HuH-7 (cell line): ENCODE measurements around the gene SPATA2L.

Experiments
- DNase-seq: peaks from one replicate; pipeline ENCODE4 v3.0.0; 2011; ENCODE audit warnings: low spot score

Gene SPATA2L

DNA sequence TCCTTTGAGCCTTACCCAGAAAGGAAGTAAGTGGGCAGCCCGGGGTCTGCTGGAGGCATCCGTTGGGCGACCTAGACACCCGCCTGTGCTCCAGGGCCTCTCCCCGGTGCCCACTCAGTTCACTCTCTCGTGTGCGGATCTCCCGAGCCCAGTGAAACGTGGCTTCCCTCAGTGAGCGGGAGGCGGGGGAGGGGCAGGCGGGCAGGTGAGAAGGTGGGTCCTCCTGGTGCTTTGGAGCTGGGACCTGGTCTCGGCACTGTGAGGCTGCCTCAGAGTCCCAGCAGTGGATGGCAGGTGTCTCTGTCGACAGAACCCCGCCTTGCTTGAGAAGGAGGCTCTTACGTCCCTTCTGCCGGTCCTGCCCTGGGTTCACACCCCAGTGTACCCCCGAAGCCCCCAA is 27.8 kb upstream of the SPATA2L start:
- DNase-seq: no peak

DNA sequence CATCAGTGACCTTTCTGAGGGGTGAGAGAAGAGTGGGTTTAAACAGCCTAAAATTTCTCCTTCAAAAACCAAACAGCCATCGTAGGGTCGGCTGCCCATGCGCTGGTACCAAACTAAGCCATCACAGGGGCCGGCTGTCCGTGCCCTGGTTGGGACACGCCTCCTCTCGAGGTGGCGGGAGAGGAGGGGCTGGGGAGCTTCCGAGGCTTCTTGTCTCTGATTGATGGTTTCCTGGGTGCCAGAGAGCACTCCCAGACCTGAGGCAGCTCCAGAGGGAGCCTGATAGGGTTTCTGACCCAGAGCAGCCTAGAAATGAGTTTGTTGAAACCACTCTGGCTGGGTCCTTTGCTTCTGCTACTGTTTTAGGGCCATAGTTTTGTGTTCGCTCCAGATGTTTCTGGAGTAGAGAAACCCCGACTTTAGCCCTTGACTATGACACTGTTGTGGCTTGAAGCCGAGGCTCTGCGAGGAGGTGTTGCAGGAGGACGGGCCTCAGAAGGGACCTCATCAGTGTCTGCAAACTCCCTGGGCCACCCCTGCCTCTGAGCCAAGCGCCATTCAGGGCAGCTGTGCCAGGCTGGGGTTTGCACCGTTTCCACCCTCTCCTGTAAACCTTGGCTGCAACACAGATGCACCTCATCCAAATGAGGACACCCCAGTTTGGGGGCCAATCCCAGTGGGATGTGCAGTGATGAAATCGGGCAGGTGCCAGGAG is 26.1 kb upstream of the SPATA2L start:
- DNase-seq: no peak

DNA sequence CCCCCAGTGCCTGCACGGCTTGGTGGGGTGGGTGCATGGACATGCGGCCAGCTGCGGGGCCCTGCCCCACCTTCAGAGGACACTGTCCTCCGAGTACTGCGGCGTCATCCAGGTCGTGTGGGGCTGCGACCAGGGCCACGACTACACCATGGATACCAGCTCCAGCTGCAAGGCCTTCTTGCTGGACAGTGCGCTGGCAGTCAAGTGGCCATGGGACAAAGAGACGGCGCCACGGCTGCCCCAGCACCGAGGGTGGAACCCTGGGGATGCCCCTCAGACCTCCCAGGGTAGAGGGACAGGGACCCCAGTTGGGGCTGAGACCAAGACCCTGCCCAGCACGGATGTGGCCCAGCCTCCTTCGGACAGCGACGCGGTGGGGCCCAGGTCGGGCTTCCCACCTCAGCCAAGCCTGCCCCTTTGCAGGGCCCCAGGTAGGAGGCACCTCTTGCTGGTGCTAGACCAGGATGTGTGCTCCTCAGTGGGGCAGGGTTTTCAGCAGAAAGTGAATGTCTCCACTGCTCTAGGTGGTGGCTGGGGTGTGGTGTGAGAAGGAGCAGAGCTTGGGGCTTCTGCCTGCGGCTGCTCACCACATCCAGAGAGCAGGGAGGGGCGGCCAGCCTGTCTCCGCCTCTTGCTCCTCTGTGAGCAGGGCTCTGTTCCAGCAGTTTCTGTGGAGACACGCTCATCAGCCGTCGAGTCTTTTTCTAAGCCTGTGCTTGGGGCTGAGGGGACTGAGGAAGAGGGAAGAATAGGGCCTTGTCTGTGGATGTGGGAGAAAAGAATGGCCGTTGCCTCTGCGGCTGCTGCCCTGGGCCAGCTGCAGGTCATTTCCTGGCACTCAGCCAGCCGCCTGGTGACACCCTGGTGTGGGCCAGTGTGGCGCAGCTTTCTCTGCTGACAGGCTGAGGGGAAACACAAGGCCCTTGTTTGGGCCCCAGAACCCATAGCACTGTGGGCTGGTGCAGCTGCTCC is 22.1 kb upstream of the SPATA2L start:
- DNase-seq: no peak

DNA sequence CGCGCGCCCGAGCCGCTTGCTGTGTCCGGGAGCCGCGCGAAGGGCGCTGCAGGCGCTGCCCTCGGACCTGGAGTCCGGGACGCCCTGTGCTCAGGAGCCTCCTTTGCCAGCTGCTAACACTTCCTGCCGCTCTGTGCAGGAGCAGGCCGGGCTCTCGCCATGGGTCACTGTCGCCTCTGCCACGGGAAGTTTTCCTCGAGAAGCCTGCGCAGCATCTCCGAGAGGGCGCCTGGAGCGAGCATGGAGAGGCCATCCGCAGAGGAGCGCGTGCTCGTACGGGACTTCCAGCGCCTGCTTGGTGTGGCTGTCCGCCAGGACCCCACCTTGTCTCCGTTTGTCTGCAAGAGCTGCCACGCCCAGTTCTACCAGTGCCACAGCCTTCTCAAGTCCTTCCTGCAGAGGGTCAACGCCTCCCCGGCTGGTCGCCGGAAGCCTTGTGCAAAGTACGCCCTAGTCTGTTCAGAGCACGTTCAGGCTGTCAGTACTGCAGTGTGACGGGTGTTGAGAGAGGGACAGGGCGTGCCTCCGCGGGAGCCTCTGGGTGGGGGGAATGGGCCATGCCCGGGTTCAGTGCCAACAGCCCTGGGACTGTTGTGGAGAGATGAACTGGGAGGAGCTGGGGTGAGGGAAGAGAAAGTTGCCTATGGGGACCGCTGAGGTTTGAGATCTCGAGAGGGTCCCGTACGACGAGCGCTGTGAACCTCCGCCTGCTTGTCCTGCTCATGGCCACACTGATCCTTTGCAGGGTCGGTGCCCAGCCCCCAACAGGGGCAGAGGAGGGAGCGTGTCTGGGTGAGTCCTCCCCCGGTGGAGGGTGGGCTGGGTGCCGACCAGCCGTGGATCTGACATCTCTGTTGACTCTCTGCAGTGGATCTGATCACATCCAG is 21.1 kb upstream of the SPATA2L start:
- DNase-seq: no peak

DNA sequence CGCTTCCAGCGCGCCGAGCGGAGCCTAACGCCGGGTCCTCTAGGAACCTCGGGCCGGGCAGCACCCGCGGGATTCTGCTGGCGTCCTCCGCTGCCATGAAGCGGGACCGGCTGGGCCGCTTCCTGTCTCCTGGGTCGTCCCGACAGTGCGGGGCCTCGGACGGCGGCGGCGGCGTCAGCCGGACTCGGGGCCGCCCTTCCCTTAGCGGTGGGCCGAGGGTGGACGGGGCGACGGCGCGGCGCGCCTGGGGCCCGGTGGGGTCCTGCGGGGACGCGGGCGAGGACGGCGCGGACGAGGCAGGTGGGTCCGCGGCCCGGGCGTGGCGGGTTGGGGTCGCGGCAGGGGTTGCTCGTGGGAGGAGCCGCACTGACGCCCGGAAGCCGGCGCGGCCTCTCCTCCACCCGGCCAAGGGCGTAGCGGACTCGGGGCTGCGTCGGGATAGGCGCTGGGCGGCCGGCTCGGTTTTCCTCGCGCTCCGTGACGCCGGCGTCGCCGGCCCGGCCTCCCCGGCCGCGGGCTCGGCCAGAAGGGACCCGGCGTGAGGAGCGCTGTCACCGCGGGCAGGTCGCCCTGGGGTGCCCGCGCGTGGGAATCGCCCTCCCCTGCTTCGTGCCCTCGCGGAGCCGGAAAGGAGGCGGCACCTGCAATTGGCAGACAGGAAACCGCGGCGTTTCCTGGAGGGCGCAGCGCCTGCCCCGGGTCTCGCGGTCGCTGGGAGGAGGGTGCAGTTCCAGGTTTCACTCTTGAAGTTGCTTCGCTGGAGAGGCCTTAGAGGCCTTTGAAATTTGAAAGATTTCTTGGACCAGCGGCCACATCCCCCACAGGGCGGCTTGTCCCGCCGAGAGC is 20.3 kb upstream of the SPATA2L start:
- DNase-seq: peak; percentile 72

DNA sequence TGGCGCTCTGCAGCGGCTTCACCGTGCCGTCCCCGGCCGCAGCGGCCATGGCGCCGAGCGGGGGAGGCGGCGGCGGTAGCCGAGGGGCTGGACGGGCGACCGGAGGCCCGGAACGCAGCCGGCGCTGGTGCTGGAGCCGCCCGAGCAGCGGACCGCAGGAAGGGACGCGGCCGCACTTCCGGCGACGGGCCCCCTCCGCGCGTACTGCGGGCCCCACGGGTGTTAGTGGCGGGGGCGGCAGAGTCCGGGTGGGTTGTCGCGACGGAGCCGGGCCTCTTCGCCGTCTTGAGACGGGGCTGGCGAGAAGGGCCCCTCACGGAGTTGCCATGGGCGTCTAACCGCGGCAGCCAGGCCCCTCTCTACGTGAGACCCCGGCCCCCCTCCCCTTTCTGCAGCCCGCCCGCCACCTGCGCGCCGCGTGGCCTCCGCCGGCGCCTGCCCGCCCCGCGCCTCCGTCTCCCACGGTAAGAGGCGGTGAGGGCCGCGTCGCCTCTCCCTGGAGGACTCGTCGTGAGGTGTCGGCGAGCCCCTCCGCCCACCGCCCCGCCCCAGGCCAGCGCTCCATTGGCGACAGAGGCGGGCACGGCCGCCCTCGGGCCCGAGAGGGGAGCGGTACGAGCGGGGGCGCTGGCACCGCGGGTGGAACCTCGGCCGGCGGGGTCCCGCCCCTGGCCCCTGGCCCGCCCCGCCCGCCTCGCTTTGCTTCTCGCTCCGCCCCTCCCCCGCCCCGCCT is 19.5 kb upstream of the SPATA2L start, which contains the start of the genes VPS9D1 and ZNF276:
TSS of gene VPS9D1 (minus strand) at position 86 of the 733 bp plus-strand sequence. CDS start at position 49, 37 bp downstream.
TSS of gene ZNF276 (plus strand) at position 725 of the 733 bp plus-strand sequence. CDS start 104 bp downstream, outside the sequence.
- peak; percentile 90 for DNase-seq

DNA sequence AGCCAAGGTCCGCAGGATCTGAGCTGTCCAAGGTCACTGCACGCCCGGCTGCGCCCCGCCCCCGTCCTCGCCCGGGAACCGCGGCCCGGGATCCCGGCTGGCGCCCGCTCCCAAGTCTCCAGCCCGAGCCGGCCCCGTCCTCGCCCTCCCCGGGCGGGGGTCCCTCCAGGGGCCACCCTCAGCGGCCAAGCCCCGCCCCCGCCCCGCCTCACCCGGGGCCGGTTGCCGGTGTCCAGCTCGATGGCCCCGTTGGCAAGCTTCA is 19.0 kb upstream of the SPATA2L start:
- DNase-seq: peak; percentile 83

DNA sequence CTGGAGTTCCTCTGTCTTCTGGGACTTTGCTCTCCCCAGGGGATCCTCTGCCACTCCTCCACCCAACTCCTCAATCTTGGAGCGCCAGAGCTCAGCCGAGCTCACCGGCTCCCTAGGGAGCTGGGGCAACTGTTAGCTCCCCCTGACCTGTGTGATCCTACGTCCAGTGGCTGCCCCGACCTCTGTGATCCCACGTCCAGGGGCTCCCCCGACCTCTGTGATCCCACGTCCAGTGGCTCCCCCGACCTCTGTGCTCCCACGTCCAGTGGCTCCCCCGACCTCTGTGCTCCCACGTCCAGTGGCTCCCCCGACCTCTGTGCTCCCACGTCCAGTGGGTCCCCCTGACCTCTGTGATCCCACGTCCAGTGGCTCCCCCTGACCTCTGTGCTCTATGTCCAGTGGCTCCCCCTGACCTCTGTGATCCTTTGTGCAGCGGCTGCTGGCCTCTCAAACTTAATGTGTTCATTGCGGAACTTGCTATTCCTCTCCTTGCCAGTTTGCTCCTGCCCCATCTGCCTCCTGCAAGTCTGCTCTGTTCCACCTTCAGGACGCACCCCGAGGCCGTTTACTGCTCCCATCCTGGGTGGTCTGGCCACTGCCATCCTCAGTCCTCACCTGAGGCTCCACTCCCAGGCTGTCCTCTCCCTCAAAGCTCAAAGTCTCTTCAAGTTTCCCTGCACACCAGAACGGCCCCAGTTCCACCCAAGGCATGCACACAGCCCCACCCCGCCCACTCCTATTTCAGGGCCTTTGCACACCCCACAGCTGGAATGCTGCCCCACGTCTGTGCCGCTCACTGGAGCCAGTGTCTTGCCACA is 16.4 kb upstream of the SPATA2L start:
- DNase-seq: no peak

DNA sequence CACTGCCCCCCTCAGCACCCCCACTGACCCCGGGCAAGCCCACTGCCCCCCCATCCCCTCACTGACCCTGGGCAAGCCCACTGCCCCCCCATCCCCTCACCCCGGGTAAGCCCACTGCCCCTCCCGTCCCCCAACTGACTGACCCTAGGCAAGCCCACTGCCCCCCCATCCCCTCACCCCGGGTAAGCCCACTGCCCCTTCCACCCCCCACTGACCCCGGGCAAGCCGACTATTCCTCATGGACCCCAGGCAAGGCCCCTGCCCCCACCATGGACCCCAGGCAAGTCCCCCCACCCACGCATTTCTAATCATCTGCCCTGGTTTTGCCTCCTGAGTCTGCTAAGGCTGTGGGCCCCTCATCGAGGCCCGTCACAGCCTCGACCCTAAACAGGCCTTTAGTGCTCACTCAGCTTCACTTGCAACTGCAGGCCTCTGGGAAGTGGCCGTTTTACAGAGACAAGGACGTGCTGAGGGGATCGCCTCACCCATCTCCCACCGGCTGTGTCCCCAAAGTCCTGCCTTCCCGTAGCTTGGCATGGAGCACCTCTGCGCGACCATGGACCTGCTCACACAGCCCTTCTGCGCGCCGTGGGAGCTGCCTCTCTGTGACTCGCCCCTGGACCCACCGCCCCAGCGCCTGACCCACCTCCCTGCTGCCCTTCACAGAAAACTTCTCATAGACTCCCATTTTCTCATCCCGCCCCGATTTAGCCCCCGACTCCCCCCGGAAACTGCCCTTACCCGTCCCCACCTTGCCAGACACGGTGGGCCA is 15.6 kb upstream of the SPATA2L start:
- DNase-seq: no peak

DNA sequence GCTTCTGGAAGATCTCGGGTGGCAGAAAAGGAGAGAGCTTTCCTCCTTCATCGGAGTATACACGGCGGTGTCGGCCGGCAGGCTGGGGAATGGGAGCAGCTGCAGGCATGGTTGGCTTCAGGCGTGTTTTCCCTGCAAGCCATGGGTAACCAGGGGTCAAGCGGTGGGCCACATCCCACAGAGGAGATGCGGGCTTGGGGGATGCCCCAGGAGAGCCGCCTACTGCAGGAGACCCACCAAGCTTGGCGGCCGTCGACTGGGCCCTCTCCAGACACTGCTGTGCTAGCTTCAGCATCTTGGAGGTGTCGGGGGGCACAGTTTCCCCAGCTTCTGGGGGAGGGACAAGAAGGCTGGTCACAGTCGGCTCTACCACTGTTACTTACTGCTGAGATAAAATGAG is 15.0 kb upstream of the SPATA2L start:
- DNase-seq: no peak

DNA sequence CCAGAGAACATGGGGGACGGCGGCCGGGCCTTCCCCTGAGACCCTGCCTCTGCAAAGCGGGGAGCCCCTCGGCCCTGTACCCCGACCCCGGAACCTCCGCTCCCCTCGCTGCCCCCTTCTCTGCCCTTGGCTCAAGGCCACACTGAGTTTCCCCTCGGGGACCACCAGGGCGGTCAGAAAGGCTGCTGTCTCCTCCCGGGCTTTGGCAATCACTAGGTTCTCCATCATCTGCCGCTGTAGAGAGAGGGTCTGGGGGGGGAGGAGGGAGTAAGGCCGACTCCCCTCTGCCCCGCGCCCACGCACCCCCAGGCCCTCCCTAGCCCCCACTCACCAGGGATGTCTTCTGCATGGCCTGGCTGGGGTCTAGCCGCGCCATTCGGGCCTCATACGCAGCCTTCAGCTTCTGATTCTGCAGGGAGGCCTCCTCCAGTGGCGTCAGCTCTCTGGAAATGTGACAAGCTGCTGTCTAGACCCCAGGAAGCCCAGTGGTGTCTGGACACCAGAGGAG is 10.8 kb upstream of the SPATA2L start:
- DNase-seq: no peak

DNA sequence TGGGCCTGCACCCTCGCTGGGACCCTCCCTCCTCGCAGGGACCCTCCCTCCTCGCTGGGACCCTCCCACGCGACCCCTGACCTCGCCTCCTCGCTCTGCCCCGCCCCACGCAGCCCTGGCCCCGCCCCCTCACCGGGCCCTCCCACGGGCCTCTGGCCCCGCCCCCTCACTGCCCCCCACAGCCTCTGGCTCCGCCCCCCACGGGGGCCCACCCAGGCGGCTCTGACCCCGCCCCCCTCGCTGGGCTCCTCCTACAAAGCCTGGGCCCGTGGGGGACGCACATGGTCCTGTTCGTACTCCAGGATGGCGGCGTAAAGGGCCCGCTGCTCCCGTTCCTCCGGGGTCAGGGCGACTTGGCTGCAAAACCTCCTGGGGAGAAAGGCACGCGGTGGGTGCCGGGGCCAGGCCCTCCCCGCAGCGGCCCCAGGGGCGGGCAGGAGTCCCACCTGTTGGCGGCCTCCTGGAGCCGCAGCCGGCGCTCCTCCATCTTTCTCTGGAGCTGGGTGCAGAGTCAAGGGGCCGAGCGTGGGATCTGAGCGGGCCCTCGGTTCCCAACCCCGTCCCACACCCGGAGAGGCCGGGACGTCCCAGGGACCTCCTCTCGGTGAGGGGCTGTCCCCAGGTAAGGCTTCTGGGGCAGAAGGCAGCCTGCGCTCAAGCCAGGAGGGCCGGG is 10.2 kb upstream of the SPATA2L start:
- DNase-seq: no peak

DNA sequence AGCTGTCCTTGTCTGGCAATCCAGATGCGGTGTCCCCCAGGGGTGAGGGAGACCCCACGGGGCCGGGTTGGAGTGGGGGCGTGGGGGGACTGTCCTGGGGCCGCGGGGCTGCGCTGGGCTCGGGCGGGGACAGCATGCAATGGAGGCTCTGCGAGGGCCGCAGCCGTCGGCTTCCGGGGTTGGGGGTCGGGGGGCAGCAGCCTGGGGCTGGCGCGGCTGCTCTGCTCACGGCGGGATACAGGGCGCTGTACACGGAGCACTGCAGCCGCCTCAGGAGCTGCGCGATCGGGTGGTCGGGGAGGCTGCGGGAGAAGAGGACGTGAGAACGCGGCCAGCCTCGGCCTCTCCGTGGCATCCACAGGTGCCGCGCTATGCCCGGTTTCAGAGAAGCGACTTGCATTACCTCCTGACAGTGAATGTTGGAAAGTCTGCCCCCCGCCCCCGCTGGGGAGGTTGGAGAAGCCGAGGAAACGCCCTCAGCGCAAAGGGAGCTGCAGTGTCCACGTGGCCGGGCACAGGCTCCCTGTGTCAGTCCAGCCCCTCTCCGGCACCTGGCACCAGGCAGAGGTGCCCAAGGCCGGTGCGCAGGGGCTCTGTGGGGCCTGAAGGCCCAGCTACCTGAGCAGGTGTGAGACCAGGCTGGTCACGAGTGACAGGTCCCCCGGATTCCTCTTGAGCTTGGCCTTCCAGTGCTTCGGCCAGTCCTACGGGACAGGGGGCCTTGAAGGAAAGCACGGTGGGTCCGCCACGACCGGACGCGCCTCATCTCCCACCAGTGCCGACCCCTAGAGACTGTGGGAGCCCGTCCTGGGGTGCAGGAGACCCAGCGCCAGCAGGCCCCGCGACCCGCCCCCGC is 9.4 kb upstream of the SPATA2L start:
- DNase-seq: no peak

DNA sequence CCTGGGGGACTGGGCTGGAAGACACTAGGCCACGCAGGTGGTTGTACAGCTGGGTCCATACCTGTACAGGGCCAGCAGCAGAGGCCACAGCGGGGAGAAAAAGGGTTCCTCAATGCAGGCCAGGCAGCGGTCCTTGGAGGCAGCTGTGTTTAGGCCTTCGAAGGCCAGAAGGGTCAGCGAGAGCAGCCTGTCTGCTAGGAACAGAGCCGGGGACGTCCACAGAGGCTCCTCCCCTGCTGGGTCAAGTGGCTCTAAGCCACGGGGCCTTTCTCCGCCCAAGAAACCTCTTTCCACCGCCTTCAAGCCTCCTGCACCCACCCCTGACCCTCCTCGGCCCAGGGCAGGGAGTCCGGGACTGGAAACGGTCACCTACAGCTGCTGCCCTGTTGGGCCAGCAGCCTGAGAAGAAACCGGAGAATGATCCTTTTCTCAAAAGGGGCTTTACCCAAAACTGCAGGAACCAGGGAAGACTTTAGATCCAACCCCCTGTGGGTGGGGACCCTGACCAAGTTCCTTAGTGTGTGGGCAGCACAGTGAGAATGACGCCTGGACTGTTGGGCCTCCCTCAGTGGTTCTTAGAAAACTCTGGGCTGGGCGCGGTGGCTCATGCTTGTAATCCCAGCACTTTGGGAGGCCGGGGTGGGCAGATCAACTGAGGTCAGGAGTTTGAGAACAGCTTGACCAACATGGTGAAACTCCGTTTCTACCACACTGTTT is 8.4 kb upstream of the SPATA2L start:
- no peak for DNase-seq

DNA sequence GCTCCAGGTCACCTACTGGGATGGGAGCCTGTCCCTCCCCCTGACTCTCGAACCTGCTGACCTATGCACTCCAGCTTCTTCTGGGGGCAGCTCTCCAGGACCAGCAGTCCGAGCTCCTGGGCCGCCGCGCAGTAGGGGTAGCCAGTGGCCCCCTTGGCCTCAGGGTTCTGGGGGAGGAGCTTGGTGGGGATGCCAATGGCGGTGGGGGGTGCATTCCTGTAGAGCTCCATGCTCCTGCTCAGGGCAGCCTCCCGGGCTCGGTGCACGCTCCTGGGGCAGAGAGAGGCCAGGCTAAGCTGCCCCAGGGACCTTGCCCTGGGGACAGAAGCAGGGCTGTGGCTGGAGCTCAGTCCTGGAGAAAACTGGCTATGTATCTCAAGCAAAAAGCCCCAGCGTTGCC is 7.7 kb upstream of the SPATA2L start:
- no peak for DNase-seq

DNA sequence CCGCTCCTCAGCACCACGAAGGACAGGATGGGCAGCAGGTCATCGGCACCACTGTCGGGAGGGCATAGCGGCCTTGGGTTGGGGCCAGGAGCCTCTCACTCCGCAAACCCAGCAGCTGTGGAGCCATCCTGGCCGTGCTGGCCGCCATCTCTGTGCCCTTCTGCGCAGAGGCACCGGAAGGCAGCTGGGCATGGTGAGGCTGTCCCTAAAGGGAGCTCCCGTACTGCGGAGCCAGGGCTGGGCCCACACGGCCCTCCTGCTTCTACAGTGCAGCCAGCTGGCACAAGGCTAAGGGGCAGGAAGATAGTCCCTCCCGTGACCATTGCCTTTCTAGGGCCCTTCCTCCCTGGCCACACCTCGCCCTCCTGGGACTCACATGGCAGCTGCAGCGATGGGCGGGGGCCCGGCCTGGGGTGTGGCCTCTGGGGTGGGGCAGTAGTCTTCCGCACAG is 7.0 kb upstream of the SPATA2L start:
- DNase-seq: no peak
